Epidermal melanocyte (primary cell): ENCODE measurements around the gene DPP6.

Source experiments
- DNase-seq: peaks from one replicate; pipeline ENCODE4 v3.0.0; 2011; ENCODE audit warnings: low spot score; ENCODE audit not compliant: insufficient read length

DPP6 gene

DNA sequence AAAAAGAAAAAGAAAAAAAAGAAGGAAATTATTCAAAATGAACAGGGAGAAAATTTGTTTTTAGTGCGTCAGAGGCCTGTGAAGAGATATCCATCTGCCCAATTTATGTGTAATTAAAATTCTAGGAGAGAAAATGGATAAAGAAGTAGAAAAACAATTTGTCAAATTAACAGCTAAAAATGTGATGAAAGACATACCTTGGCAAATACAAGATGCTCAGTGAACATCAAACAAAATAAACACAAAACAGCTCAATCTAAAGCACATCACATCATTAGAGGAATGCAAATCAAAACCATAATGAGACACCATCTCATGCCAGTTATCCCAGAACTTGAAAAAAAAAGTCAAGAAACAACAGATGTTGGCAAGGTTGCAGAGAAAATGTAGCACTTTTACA is 477.9 kb downstream of the DPP6 start:
- no peak for DNase-seq

DNA sequence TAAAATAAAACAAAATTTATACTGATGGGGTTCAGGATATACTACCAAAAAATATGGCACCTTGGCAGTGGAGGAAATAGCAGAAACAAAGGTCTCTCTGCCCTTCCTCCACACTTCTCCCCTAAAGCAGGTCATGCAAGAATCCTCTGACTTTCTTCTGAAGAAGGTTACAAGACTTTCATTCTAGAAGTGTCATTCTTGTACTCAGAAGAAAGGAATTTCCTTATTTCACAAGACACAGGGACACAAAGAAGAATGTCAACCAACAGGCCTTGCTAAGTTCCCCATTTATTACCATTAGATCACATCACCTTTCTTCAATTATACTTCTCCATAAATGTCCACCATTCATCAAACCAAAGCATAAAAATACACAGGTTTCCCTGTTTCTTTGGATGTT is 480.6 kb downstream of the DPP6 start:
- DNase-seq = no peak

DNA sequence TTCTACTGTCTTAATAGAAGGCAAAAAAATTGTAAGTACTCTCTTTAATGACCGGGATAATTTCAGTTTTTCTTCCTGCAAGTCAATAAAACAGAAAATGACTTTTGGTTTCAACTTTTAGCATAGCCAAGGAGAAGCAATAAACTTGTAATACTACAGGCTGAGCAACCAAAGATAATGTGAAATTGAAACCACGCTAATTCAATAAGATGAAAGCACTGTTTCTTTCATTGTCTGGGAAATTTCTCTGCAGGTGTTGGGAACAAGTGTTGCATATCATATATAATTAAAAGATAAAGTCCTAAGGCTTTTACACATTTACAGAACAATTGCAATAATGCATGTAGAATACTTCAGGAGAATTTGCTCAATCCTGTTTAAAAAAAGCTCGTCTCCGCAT is 488.4 kb downstream of the DPP6 start:
- no peak for DNase-seq

DNA sequence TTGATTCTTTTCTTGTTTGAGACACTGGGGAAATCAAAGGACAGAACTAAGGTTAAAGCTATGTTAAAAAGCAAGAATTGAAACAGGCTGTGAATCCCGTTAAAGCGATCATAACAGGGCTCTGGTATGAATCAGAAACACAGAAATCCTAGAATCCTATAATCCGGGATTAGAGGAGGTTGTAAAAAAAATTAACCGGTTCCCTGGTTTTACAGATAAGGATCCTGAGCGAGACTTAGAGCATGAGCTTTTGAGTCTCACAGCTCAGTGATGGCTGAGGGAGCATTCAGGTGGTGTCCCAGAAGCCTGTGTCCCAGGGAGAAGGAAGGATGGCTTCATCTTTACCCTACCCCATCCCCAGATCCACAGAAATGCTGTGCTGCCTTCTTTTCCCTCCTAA is 489.4 kb downstream of the DPP6 start:
- DNase-seq = no peak

DNA sequence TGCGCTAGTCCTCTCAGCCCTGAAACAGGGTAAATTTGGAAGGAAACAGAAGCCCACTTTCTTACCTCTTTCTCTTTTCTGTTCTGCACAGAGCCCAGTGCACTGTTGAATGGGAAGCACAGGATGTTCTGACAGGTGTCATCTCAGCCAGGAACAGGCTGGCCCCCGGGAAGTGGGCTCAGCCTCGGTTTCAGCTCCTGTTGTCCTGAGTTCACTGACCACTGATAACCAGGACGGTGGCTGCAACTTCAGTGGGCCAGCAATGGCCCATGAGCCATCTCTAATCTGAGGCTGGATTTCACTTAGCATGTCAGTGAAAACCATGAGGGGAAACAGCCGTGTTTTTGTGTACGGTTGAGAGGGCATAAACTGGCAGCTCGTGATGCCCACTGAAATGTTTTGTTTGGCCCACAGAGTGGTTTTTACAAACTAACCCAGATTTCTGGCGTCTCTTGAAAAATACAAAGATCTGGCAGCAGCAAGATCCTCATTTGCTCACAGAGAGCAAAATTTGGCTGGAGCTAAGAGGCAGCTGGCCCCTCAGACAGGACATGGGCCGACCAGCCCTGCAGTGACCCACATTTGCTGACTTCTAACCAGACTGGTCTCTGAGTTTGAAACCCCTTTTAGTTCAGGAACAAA is 494.9 kb downstream of the DPP6 start:
- no peak for DNase-seq

DNA sequence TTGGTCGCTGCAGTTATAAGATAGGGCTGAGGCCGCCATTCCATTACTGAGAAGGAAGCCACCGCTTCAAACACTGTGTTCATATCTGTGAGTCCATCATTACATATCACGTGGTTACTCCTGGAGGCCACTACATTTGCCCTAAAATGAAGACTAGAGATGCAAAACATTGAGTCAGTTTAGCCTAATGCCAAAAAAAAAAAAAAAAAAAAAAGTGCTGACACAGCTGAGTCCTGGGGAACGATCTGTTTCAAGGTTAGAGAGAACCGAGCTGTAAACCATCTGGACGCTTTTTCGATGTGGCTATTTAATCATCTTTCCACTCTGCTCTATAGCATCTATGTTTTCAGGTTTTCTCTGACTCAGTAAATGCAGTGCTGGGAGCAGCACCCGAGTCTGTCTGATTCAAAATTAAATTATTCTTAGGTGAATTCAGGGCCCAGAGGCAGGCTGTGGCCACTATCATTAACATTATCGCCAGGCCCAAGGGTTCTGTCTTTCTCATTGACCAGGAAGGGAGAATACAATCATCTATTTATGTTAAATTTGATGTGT is 501.6 kb downstream of the DPP6 start:
- DNase-seq = no peak

DNA sequence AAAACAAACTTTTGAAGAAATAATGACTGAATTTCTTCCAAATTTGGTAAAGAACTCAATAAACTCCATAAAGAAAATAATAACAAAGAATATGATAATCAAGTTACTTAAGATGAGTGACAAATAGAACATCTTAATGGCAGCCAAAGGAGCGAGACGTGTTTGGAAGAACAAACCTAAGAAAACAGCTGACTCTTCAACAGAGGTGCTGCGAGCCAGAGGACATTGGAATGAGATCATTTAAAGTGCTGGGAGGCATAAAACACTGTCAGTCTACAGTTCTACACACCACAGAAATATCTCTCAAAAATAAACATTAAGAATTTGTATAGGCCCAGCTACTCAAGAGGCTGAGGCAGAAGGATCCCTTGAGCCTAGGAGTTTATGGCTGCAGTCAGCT is 507.3 kb downstream of the DPP6 start:
- DNase-seq = no peak

DNA sequence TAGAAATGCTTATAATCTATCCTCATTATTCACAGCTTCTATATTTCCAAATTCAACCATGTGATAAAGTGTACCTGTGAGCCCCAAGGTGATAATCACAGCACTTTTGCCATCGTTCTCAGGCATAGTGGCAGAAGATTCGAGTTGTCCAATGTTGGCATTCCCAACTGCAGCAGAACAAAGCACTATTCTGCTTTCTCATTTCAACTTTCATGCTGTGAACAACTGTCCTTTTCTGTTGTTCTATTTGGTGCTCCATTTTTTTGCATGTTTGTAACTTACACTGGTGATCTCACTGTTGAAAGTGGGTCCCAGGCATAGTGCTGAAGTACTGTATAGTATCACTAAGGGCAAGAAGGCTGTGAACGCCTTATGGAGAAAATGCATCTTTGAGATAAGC is 512.5 kb downstream of the DPP6 start:
- DNase-seq = no peak

DNA sequence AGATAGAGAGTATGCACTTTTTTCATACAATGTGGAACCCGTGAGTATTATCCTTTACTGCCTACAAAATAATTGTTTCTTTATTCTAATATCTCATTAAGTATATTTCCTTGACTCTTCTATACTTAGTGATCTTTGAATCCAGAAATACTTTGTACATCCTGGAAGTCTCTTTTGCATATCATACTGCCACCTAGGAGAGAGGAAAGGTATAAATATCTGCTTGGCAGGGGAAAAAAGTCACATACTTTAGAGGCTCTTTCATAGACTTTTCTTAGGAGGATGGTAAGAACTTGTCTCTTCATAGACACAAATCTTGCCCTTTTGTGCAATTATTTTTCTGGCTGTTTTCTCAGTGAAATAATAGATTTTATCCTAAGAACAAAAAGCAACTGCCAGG is 514.7 kb downstream of the DPP6 start:
- no peak for DNase-seq

DNA sequence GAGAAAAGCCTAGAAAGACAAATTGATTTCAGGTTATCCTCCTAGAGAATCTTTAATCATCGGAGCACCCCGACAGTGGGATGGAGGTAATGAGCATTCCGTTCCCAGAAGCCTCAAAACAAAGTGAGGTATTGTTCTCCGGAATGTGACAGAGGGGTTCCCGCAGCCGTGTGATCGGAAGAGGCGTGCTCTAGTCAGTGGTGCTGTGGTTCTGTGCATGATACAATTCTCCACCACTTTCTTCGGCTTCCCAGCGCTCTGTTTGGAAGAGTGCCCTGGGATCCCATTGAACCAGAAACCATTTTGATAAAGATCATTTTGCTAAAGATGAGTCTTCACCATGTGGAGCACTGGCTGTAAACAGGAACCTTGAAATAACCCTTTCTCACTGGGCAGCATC is 516.1 kb downstream of the DPP6 start:
- DNase-seq = no peak

DNA sequence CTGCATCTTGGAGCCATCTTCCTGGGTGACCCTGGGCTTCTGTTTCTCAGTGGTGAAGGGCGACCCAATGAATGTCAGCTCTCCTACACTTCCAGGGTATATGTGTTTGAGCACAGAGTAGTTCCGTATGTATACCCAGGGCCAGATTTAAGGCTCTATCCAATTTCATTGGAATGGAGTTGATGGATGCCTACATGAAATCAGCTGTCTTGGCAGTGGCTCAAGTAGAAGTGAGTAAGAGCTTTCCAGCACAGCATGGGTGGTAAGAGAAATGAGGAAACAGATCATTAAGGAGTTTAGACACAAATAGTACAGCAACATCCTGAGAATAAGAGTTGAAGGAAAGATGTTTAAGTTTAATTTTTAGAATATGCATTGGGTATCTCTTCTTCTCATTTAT is 517.7 kb downstream of the DPP6 start:
- DNase-seq = no peak

DNA sequence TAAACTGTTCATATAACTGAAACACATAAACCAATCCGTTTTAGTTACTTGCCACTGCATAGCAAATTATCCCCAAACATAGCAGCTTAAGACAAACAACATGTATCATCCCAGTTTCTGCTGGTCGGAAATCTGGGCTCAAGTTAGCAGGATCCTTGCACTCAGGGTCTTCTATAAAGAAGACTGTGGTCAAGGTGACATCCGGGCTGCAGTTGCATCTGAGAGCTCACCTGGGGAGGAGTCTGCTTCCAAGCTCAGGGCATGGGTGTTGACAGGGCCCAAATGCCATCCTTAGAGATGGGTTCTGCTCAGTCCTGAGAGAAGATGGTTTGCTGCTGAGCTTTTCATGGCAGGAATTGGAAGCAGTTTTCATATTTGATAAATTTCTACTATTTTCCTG is 519.6 kb downstream of the DPP6 start:
- no peak for DNase-seq

DNA sequence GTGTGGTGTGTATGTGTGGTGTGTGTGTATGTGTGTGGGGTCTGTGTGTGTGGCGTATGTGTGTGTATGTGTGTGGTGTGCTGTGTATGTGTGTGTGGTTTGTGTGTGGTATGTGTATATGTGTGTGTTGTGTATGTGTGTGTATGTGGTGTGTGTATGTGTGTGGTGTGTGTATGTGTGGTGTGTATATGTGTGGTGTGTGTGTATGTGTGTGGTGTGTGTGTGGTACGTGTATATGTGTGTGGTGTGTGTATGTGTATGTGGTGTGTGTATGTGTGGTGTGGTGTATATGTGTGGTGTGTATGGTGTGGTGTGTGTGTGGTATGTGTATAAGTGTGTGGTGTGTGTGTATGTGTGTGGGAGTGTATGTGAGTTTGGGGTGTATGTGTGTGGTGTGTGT is 522.0 kb downstream of the DPP6 start:
- no peak for DNase-seq

DNA sequence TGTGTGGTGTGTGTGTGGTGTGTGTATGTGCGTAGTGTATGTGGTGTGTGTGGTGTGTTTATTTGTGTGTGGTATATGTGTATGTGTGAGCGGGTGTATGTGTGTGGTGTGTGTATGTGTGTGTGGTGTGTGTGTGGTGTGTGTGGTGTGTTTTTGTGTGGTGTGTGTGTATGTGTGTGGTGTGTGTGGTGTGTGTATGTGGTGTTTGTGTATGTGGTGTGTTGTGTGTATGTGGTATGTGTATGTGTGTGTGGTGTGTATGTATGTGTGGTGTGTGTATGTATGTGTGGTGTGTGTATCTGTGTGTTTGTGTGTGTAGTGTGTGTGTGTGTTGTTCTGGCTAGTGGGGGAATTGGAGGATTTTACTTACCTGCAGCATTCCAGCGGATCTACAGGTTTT is 523.3 kb downstream of the DPP6 start:
- DNase-seq = no peak

DNA sequence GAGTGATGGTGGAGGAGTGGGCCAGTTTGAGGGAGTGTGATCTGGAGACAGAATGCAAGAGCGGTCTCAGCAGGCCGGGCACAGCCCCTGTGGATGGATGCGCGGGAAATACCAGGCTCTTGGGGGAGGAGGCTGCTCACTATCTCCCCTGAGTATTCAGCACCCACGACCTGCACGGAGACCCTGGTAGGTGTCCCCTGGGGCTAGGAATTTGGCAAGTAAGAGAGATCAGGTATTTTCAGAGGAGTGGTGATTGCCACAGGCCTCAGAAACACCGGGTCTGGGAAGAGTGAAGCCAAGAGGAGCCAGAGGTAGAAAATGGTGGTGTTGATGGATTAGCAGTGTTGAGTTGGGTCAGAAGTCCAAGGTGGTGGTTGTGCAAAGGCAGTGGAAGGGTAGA is 524.4 kb downstream of the DPP6 start:
- DNase-seq = no peak

DNA sequence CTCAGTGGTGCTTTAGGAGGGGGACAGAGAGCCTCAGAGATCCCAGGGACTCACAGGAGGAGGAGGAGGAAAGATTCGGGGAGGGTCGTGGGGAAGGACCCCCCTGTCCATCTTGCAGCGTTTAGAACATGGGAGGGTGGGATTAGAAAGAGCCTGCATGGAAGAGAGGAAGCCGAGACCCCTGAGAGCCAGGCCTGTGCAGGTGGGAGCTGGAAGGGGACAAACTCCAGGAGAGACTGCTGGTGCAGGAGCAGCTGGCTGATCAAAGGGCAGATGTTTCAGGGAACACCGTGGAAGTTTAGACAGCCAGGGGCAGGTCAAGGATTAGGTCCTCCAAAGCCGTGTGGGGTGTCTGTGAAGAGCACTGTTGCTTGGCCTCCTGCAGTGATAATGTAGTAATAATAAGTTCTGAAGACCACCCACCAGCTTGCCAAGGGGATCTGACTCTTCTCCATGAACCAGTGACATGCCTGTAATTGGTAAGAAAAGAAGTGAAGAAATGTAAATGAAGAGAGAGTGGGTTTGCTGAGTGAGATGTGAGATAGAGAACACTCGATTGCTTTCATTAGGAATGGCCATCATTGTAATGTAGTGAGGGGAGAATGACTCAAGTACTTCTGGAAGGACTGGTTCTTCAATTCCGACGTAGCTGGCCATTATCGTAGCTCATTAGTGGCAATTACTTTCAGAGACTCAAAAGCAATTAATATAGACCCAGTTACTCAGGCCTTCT is 525.1 kb downstream of the DPP6 start:
- no peak for DNase-seq

DNA sequence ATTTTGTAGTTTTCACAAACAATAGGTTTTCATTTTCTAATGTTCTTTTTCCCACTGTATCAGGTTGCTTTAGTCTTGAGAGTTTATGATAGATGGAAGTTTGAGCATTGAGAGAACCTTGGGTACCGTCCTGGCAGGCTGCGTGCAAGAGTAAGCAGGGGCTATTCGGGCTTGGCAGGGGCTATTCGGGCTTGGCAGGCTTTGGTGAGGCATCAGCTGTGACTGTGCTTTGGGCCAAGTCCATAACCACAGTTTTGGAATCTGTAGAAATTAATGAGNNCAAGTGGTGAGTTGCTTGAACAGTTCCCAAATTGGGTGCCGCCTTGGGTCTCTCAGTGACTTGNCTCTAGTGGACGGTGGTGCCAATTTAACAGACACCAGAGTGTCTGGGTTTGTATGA is 526.1 kb downstream of the DPP6 start:
- DNase-seq = no peak

DNA sequence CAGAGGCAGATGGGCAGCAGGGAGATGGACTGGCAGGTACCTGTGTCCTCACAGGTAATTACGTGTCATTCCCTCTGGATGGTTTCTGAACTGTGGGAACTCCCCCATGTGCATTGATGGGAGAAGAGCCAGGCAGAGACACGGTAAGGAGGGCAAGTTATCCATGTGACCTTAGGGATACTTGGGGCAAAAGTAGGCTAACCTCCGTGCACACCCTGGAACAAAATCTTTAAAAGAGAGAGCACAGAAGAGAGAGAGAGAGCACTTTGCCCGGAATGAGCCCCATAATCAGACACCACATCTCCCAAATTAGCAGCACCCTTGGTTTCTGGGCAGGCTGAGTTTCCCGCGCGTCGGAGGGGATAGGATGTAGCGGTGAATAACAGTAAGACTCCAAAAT is 527.5 kb downstream of the DPP6 start:
- DNase-seq = no peak

DNA sequence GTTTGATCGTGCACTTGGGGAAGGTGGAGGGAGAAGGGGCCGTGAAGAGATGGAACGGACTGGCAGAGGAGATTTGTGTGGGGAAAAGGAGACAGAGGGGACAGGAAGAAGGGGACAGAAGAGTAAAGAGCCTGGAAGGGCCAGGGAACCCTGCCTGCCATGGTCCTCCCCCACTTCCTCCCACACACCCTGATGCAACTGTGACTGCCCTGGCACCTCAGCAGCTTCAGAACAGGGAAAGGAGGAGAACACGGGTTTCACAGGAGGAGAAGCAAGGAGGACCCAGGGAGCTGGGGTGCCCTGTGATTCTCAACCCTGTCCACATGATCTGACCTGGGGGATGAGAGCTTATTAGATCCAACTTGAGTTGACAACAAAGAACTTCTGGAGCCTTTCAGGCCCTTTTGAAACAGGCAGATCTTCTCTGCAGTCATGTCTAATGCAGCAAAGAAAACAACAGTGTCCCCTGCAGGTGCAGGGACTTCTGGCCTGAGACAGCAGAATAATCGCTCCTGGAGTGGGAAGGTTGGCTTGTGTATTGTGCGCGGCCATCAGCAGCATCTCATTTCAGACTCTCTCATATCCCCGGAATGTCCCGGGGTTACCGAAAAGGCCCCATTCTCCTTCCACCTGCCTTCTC is 529.2 kb downstream of the DPP6 start:
- no peak for DNase-seq

DNA sequence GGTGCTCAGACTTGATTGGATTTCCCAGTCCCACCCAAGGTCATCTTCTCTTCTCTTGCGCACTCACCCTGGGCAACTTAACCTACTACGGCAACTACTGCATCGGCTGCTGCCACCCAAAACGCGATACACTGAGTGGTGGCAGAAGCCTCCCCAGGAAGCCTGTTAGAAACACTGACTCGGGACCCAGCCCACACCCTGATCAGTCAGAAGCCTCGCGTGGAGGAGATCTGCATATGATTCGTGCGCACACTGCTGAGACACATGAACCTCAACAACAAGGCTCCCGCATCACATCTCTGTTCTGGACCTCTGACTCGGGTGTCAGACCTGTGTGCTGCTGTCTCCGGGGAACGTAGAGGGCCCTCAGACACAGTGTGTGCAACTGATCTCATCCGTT is 531.3 kb downstream of the DPP6 start:
- DNase-seq = no peak

DNA sequence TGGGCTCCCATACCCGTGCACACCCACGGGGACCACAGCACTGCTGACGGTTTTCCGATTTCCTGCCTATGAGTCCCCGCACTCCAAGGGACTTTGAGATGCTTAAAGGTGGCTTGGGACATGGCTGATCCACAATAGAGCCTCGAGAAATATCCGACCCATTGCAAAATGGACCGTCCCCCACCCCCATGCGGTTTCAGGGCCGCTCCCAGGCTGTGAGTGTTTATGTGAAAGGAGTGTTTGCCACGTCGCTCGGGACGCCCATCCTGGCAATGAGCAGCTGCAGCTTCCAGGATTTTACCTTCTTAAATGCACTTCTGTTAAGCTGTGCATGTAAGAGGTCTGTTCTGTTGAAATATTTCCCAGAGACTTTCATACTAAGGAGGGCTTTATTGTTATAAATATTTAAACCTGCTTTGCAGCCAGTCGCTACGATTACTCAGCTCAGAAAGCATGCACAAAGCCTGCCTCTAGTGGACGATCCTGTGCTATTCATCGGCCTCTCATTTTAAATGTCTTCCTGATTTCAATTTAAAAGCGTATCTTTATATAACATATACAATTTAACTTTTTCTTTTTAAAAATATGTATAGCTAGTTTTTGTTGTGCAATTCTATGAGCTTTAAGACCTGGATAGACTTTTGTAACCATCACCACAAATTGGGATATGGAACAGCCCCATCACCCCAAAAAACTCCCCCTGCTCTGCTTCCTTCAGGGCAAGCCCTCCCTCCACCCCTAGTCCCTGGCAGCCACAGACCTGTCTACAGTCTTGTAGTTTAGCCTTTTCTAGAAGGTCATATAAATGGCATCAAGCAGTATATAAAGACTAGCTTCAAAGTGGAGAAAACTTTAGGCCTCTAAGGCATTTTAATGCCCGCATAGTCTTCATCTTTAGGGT is 532.4 kb downstream of the DPP6 start:
- DNase-seq = no peak

DNA sequence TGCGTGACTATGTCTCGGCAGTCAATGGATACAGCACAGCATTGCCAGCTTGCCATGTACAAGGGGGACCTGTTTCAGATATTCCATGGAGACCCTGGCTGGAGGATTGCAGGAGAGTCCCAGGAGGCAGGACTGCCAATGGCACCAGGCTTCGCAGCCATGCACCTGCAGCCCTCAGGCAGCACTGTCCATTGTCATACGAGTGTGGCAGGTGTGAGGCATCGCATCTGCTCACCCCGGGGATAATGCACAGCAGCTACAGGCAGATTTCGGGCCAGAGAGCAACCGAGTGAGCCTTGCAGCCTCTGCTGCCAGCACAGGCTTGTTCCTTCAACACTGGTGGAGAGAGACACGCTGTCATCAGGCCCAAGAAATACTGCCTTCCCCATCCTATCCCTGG is 535.6 kb downstream of the DPP6 start:
- no peak for DNase-seq
